OCI-M1 (cell line): Measurements from ENCODE around the gene EEF1A1.
"Not testable (repeated sequence)": the region's sequence is repeated elsewhere in the genome, so short reads cannot be mapped to it uniquely, and the experiment has no call there.

Source experiments
- DNase-seq: peaks from one replicate; lab custom pipeline; 2025; lab: John Stamatoyannopoulos, UW

The EEF1A1 gene

DNA sequence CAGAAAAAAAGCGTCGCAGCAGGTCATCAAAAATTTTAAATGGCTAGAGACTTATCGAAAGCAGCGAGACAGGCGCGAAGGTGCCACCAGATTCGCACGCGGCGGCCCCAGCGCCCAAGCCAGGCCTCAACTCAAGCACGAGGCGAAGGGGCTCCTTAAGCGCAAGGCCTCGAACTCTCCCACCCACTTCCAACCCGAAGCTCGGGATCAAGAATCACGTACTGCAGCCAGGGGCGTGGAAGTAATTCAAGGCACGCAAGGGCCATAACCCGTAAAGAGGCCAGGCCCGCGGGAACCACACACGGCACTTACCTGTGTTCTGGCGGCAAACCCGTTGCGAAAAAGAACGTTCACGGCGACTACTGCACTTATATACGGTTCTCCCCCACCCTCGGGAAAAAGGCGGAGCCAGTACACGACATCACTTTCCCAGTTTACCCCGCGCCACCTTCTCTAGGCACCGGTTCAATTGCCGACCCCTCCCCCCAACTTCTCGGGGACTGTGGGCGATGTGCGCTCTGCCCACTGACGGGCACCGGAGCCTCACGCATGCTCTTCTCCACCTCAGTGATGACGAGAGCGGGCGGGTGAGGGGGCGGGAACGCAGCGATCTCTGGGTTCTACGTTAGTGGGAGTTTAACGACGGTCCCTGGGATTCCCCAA, at the start of gene EEF1A1:
Gene EEF1A1 (minus strand): TSS at position 345 of the 663 bp plus-strand sequence. CDS start 1,006 bp downstream, outside the sequence.
- peak; percentile 100 for DNase-seq

- no peak for DNase-seq
Observed at GRCh38 chr6:73569121-73569520, 48.3 kb upstream of the EEF1A1 start.

DNA sequence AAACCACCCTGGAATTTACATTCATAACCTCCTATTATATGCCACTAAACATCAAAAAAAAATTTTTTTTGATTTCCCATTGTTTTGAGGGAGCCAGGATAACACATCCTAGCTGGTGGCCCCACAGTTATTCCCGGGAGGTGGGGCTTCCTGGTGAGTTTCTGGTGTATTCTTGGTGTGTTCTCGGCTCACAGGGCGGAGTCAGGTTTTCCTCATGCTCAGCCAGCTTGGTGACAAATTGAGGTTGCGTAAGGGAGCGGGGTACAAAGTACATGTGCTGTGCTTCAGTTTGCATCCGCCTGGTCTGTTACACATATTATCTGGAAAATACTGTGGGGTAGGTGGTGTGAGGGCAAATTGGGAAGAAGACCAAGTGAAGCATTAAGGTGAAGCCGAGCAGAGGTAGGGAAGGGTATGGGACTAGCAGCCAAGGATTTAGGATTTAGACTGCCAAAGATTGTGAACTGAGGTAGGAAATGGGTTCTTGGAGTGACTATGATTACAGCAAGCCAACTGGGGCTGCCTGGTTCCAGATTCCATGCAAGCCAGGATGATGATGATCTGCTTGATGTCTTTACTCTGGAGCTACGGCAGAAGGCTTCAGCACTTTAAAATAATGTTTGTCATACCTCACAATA, 46.2 kb upstream of the EEF1A1 start:
- DNase-seq = no peak

DNA sequence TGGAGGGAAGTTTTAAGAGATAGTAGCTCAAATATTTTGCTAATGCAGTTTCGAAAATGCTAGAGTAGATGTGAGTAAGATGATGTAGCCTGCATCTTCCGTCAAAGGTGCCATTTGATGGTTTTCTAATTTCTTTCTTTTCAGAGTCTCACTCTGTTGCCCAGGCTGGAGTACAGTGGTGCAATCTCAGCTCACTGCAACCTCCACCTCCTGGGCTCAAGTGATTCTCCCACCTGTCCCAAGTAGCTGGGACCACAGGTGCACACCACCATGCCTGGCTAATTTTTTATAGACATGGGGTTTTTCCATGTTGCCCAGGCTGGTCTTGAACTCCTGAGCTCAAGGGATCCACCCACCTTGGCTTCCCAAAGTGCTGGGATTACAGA, 45.6 kb upstream of the EEF1A1 start:
- DNase-seq = not testable (repeated sequence)

DNA sequence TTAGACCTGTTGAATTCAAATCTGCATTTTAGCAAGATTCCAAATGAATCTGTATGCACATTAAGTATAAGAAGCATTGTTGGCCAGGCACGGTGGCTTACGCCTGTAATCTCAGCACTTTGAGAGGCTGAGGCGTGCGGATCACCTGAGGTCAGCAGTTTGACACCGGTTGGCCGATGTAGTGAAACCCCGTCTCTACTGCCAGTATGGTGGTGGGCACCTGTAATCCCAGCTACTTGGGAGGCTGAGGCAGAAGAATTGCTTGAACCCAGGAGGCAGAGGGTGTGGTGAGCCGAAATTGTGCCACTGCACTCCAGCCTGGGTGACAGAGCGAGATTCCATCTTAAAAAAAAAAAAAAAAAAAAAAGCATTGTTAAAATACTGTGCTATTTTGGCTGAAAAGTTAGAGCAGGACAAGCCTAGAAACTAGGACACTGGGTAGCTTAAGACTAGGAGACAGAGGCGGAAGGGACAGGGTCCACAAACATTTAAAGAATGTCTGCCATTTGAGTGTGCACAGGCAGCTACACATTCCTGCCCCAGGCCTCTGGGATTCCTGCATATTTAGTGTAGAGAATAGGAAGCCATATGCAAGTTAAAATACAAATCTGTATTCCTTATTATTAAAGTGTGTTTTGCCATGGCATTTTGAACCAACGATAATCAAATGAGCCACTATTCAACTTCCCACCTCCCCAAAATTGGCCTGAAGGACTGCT, 45.1 kb upstream of the EEF1A1 start:
- no peak for DNase-seq

DNA sequence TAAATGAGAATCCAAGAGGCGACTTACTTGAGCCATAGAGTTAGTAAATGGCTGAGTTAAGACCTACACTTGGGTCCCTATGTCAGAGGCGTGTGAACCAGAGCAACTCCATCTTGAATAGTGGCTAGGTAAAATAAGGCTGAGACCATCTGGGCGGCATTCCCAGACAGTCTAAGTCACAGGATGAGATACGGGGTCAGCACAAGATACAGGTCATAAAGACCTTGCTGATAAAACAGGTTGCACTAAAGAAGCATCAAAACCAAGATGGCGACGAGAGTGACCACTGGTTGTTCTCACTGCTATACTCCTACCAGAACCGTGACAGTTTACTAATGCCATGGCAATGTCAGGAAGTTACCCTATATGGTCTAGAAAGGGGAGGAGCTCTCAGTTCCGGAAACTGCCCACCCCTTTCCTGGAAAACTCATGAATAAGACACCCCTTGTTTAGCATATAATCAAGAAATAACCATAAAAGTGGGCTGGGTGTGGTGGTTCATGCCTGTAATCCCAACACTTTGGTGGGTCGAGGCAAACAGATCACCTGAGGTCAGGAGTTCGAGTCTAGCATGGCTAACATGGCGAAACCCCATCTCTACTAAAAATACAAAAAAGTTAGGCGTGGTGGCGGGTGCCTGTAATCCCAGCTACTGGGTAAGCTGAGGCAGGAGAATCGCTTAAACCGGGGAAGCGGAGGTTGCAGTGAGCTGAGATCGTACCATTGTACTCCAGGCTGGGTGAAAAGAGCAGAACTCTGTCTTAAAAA, 43.9 kb upstream of the EEF1A1 start:
- DNase-seq = peak; percentile 83

GRCh38 chr6:73562558-73562957, 41.7 kb upstream of the EEF1A1 start:
- DNase-seq = no peak

- DNase-seq = no peak
Observed at GRCh38 chr6:73560853-73561407, 40.1 kb upstream of the EEF1A1 start.

- no peak for DNase-seq
Observed at GRCh38 chr6:73560182-73560732, 39.4 kb upstream of the EEF1A1 start.

DNA sequence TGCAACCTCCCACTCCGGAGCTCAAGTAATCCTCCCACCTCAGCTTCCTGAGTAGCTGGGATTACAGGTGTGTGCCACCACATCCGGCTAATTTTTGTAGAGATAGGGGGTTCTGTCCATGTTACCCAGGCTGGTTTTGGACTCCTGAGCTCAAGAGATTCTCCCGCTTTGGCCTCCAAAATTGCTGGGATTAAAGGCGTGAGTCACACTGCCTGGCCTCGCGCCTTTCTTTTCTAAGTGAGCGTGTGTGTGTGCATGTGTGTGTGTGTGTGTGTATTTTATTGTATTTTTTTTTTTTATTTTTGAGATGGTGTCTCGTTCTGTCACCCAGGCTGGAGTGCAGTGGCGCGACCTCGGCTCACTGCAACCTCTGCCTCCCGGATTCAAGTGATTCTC, 38.6 kb upstream of the EEF1A1 start:
- not testable (repeated sequence) for DNase-seq

GRCh38 chr6:73558624-73559398, 38.0 kb upstream of the EEF1A1 start:
- no peak for DNase-seq

DNA sequence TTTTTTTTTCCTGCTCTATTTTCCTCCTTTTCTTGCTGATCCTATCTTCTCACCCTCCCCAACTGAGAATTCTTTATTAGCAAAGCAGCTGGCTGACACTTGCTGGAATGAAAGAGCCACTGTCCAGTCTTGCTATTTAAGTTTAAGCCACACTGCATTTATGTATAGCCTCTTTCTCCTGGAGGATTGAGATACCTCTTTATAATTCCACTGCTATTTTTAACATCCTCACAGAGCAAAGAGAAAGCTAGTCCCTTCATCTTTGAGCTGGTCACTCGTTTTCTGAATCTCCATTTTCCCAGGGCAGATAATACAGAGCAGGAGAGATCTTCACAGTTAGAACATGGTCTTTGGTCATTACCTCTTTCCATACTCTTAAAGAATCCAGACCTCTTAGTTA, 36.0 kb upstream of the EEF1A1 start:
- no peak for DNase-seq

- DNase-seq = not testable (repeated sequence)
Observed at GRCh38 chr6:73555380-73555949, 34.6 kb upstream of the EEF1A1 start.

DNA sequence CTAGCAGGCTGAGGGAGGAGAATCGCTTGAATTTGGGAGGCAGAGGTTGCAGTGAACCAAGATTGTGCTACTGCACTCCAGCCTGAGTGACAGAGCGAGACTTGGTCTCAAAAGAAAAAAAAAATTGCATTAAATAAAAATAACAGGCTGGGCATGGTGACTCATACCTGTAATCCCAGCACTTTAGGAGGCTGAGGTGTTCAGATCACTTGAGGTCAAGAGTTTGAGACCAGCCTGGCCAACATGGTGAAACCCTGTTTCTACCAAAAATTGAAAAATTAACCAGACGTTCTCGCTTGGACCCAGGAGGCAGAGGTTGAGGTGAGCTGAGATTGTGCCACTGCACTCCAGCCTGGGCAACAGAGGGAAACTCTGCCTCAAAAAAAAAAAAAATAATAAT, 30.3 kb upstream of the EEF1A1 start:
- DNase-seq = not testable (repeated sequence)

GRCh38 chr6:73548458-73549446, 27.9 kb upstream of the EEF1A1 start:
- DNase-seq = no peak

GRCh38 chr6:73547036-73547435, 26.2 kb upstream of the EEF1A1 start:
- no peak for DNase-seq

DNA sequence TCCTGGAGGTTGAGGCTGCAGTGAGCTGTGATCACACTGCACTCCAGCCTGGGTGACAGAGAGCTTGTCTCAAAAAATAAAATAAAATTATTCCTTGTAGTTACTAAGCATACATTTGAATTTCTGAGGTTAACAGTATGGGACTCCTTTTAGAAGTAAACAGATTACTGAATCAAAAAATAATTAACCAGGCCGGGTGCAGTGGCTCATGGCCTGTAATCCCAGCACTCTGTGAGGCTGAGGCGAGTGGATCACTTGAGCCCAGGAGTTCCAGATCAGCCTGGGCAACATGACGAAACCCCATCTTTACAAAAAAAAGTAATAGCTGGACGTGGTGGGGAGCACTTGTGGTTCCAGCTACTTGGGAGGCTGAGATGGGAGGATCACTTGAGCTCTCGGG, 22.1 kb upstream of the EEF1A1 start:
- no peak for DNase-seq

DNA sequence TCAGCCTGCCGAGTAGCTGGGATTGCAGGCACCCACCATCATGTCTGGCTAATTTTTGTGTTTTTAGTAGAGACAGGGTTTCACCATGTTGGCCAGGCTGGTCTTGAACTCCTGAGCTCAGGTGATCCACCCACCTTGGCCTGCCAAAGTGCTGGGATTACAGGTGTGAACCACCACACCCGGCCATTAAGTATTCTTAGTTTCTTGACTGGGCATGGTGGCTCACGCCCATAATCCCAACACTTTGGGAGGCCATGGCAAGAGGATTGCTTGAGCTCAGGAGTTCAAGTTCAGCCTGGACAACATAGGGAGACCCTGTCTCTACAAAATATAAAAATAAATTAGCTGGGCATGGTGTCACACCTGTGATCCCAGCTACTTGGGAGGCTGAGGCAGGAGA, 21.6 kb upstream of the EEF1A1 start:
- DNase-seq = not testable (repeated sequence)

- no peak for DNase-seq
Observed at GRCh38 chr6:73538116-73538779, 17.4 kb upstream of the EEF1A1 start.
